HTR-8/SVneo (cell line): ENCODE measurements around the gene CGB8.
A peak's percentile ranks its signal among the peaks of the same experiment; 100 is the strongest.
"Not testable (repeated sequence)": the region's sequence is repeated elsewhere in the genome, so short reads cannot be mapped to it uniquely, and the experiment has no call there.

Experiments used
- DNase-seq: peaks from one replicate; pipeline ENCODE4 v3.0.0; 2011; ENCODE audit warnings: low spot score, mixed read lengths; ENCODE audit not compliant: insufficient read length
- FAIRE-seq: peaks from 2 replicates; lab custom pipeline; 2011; peaks lifted over from hg19 to GRCh38; lab: Jason Lieb, UNC

CGB8 gene

GRCh38 chr19:49049011-49049410, at the start of gene CGB8:
CGB8 (minus strand) TSS chr19:49049111; CDS start chr19:49048739, 372 bp downstream.
- DNase-seq, FAIRE-seq: not testable (repeated sequence)

- DNase-seq (peak; percentile 71), FAIRE-seq (peak; percentile 52)
These were observed 48.8 kb upstream of the CGB8 start for GRCh38 chr19:49097453-49098288.

- no peak for DNase-seq
- FAIRE-seq = no peak
These were observed 45.9 kb upstream of the CGB8 start for GRCh38 chr19:49094505-49095482.

GRCh38 chr19:49092686-49093085, 43.8 kb upstream of the CGB8 start:
- DNase-seq = no peak
- no peak for FAIRE-seq

- no peak for FAIRE-seq
These were observed 42.6 kb upstream of the CGB8 start for GRCh38 chr19:49091391-49092038.

GRCh38 chr19:49086296-49086695, 37.4 kb upstream of the CGB8 start:
- FAIRE-seq = no peak
- DNase-seq = no peak

More at GRCh38 chr19:49091391-49092038, 42.6 kb upstream of the CGB8 start:
- no peak for DNase-seq

GRCh38 chr19:49085868-49086232, 36.9 kb upstream of the CGB8 start:
- FAIRE-seq (no peak), DNase-seq (no peak)

GRCh38 chr19:49085020-49085867, 36.3 kb upstream of the CGB8 start, which contains the start of gene SNRNP70:
SNRNP70 (plus strand) TSS chr19:49085451; CDS start chr19:49086415, 964 bp downstream.
- peak; percentile 96 for FAIRE-seq

GRCh38 chr19:49084206-49085019, 35.5 kb upstream of the CGB8 start:
- FAIRE-seq = no peak
- DNase-seq = no peak

More at GRCh38 chr19:49085020-49085867, 36.3 kb upstream of the CGB8 start, which contains the start of gene SNRNP70:
- peak; percentile 99 for DNase-seq

GRCh38 chr19:49081273-49081672, 32.4 kb upstream of the CGB8 start:
- FAIRE-seq = no peak

GRCh38 chr19:49080392-49080791, 31.5 kb upstream of the CGB8 start:
- DNase-seq (no peak), FAIRE-seq (no peak)

More at GRCh38 chr19:49081273-49081672, 32.4 kb upstream of the CGB8 start:
- DNase-seq = no peak

GRCh38 chr19:49074869-49075268, 26.0 kb upstream of the CGB8 start:
- DNase-seq, FAIRE-seq: not testable (repeated sequence)

GRCh38 chr19:49073514-49074378, 24.8 kb upstream of the CGB8 start:
- no peak for DNase-seq
- no peak for FAIRE-seq

GRCh38 chr19:49071860-49072547, 23.1 kb upstream of the CGB8 start:
- DNase-seq (no peak), FAIRE-seq (no peak)

- FAIRE-seq (no peak), DNase-seq (no peak)
These were observed 21.5 kb upstream of the CGB8 start for GRCh38 chr19:49070416-49070815.

- FAIRE-seq (peak; percentile 58), DNase-seq (no peak)
These were observed 20.1 kb upstream of the CGB8 start for GRCh38 chr19:49069026-49069425.

GRCh38 chr19:49067554-49067953, 18.6 kb upstream of the CGB8 start:
- FAIRE-seq = no peak
- no peak for DNase-seq
